Midbrain (tissue), 1 donor: ENCODE data around the gene MORN1.

Source experiments
- DNase-seq: peaks from one replicate; lab custom pipeline; 2025; lab: John Stamatoyannopoulos, UW

The MORN1 gene

DNA sequence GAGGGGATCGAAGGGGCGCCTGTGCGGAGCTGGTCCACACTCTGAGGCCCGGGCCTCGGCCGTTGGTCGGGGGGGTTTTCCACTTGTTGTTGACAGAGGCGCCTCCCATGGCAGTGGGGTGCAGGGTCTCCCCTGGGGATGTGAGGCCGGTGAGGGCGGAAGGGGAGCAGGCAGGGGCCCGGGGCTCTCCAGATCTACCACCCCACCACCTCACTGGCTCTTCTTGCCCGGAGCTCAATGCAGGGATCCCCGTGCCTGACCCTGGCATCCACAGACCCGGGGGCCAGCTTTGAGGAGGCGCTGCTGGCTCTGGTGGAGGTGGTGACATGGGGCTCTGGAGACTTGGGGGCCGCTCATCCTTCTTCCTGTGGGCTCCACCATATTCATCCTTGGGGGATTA is 28.1 kb upstream of the MORN1 start:
- DNase-seq: no peak

DNA sequence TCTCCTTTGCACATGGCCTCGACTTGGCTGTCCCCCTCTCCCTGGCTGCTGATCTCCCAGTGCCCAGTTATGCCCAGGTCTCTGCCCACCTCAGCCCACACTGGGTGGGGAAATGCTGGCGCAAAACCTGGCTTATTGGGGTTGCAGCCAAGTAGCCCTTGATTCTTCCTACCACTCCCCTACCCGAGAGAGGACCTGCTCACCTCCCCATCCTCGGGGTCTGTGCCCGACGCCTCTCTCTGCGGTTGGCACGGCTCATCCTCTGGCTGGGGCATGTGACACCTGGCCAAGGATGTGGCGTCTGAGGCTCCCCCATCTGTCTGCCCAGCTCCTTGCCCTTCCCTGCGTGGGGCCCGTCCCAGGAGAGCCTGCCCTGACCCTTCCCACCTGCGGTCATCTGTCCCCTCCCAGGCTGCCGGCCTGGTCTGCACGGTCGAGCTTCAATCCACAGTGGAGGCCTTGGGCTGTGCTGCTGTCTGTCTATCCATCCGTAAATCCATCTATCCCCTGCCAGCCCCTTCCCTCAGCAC is 27.5 kb upstream of the MORN1 start:
- DNase-seq: no peak

DNA sequence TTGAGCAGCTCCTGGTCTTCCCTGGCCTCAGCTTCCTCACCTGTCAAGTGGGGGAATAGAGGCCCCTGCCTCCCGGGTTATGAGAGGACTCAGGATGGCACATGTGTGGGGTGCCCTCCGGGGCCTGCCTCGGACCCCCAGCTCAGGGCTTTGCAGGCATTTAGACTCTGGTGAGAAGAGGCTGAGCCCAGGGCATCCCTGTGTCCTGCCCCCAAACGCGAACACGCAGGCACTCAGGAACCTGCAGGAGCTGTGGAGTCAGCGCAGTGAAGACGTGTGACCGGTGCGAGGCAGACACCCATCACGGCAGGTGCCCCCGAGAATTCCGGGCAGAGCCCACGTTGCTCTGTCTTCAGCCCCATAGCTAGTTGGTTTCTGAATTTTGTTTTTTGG is 26.5 kb upstream of the MORN1 start:
- no peak for DNase-seq

GRCh38 chr1:2417083-2417832 is 25.9 kb upstream of the MORN1 start:
- no peak for DNase-seq

- DNase-seq: no peak
Observed at GRCh38 chr1:2416403-2416802, 25.0 kb upstream of the MORN1 start.

DNA sequence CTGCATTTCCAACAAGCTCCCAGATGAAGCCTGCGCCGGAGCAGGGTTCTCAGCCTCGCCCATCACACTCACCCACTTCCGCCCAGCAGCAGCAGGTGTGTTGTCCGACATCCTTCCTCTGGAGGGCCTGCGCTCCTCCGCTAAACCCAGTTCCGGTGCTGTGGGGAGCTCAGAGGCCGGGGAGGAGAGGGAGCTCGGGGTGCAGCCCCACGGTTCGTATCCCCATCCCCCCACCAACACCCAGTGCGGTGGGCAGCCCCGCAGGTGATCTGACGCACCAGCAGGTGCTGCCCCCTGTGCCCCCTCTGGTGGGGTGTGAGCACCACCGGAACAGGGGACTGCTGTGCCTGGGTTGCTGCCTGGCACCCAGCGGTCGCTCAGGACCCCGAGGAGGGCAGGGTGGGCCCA is 24.5 kb upstream of the MORN1 start:
- DNase-seq: no peak

DNA sequence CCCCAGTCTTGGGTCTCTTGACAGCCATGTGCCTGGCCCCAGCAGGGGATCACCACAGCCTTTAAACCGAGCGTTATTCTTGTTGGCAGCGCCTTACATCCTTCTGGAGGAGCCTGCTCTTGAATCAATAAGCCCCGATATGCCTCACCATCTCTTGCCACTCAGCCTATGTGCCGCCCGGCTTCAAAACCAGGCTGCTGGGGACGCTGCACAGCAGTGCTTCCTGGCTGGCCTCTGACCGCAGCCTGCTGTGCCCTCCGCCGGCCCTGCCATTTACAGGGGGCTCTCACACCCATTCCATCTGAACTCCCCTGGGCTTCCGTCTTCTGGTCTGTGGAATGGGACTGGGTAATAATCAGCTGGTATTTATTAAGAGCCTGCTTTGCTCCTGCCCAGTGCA is 24.0 kb upstream of the MORN1 start:
- no peak for DNase-seq

DNA sequence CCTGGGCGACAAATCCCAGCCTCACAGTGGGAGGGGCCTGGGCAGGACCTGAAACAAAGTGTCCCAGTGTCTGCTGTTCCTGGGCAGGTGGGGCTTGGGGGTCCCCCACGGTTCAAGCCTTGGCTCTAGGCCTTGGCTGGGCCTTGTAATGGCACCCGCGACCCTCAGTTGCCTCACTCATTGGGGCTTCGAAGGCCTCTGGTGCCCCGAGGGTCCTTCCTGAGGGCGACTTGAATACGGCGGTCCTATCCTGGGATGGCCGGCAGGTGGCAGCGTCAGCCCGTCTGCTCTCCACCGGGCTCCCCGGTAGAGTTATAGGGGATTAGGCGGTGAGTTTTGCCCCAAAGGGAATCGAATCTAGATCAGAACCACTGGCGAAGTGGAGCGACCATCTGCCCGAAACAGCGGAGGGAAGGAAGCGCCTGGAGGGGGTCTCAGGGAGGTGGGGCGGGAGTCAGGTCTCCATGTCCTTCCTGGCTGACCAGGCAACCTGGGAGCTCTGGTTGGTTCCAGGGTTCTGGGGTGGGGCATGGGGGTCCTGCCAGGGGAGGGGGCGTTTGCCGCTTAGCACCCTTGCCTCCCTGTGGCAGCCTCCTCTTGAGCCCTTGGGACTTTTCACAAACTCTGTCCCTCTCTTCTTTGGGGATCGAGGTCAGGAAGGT is 23.1 kb upstream of the MORN1 start:
- DNase-seq: peak; percentile 56

- no peak for DNase-seq
Observed at GRCh38 chr1:2413495-2414296, 22.3 kb upstream of the MORN1 start.

- no peak for DNase-seq
Observed at GRCh38 chr1:2412773-2413494, 21.6 kb upstream of the MORN1 start.

DNA sequence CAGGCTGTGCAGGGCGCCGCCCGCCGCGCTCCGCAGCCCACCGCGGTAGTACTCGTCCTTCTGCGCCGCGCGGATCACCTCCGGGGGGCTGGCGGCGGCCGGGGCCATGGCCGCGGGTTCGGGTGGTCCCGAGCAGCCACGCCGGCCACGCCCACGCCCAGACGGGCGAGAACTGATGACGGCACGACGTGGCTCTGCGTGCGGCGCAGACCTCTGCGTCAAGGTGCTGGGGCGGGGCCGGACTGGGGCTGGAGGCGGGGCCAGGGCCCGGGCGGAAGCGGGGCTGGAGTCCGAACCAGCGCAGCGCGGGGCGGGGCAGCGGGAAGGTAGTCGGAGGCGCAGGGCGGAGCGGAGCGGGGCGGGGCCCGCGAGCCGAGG is 21.0 kb upstream of the MORN1 start, which contains the start of gene PEX10:
TSS of gene PEX10 (minus strand) at position 170 of the 378 bp plus-strand sequence. CDS start at position 108, 62 bp downstream.
- peak; percentile 94 for DNase-seq

- DNase-seq: no peak
Observed at GRCh38 chr1:2411801-2412394, 20.5 kb upstream of the MORN1 start.

- DNase-seq: no peak
Observed at GRCh38 chr1:2409745-2410144, 18.4 kb upstream of the MORN1 start.

DNA sequence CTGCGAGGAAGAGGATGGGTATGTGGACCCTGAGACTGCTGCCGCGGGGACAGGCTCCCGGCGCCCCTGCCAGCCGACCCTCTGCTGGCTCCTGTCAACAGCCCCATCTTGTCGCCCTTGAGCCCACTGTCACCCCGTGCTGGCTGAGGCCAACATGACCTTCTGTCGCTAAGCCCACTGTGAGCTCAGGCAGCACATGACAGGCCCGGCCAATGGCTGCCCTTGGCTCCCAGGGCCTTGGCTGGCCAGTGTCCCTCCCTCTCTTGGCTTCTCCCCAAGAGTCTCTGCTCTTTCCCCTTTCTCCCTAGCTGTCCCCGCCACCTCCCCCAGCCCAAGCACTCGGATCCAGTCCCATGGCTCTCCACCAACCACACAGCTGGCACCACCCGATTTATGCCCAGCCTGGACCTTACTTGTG is 17.5 kb upstream of the MORN1 start:
- no peak for DNase-seq

GRCh38 chr1:2408456-2408855 is 17.1 kb upstream of the MORN1 start:
- no peak for DNase-seq

- no peak for DNase-seq
Observed at GRCh38 chr1:2407991-2408275, 16.6 kb upstream of the MORN1 start.

DNA sequence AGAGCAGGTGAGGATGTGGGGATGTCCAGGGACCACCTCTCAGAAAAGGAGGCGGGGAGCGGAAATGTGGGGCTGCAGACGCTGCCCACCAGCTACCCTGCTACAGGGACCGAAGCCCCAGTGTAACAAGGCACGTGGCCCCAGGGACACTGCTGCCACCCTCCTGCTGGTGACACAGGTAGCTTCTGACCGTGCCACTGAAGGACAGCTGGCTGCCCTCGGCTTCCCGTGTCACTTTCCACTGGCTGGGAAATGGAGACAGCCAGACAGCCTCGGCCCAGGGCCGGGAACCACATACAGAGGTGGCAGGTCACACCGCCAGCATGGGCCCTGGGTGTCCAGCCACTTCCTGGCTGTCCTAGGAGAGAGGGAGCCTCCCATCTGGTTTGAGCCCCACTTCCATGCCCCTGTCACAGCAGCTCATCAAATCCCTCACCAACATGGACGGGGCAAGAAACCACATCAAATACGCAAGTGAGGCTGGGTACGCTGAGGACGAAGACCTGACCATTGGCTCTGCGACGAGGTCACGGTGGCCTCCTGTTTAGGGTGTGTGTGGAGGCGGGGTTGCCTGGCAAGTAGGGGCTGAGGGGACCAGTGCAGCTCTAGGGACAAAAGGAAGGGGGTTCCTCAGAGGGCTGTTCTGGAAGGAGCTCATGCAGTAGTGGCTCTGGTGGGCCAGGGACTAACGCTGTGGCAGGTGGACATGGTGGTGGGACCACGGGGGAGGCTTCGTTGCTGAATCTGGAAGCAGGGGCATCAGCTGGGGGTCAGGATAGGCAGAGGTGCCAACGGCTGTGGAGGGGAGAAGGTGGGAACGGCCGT is 16.0 kb upstream of the MORN1 start:
- DNase-seq: no peak

DNA sequence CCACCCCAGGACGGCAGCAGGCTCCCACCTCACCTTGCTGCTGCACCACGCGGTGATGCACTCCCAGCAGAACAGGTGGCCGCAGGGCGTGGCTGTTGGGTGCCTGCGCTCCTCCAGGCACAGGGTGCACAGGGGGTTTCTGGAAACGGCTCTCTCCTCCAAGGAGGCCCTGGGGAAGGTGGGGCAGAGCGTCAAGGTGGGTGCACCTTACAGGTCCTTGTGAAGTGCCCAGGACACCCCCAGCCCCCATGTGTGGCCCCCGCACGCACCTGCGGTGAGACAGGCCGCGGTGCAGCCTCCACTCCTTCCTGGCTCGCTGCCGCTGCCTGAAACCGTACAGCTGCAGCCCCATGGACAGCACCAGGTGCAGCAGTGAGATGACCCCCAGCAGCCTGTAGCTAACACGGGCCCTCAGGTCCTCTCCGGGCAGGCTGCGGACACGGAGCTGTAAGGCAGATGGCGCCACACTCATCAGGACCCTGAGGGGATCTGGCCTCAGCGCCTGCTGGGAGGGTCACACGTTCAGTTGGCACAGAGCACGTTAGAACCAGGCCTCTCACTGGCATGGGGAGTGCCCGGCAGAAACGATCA is 15.2 kb upstream of the MORN1 start:
- no peak for DNase-seq

GRCh38 chr1:2405588-2406295 is 14.4 kb upstream of the MORN1 start:
- DNase-seq: no peak
